GM23338 (cell line): ENCODE measurements around the gene NEO1. TPM values are rescaled to one million over a fixed set of nuclear protein-coding genes. Genes with fewer than 3 reads are reported as not detected.

Experiments used
- ATAC-seq: fragments of 200-7000 bp; cut with Tn5 transposase; 3 replicates; pipeline ENCODE4 v1.9.1; 2020
- DNase-seq: peaks from one replicate; pipeline ENCODE4 v3.0.0-alpha.2; 2015; ENCODE audit warnings: low spot score
- H2AFZ ChIP-seq: fragments of 200-600 bp; sonication (generic); 2 replicates; pipeline ENCODE4 v1.8.0; 2016; ENCODE audit warnings: antibody characterized with exemption, mild to moderate bottlenecking, moderate library complexity
- H3F3A ChIP-seq: fragments of 200-600 bp; sonication (generic); replicated peaks from 2 replicates; pipeline ENCODE4 v1.8.0; 2017; ENCODE audit warnings: antibody characterized with exemption, mixed run types, low read depth
- H3K27ac ChIP-seq: fragments of 200-600 bp; sonication (generic); 2 replicates; pipeline ENCODE4 v1.6.1; 2016; ENCODE audit warnings: low read depth
- H3K27me3 ChIP-seq: fragments of 200-600 bp; sonication (generic); 2 replicates; pipeline ENCODE4 v1.8.0; 2016; ENCODE audit warnings: mild to moderate bottlenecking, mixed run types, moderate library complexity; ENCODE audit not compliant: insufficient read depth
- H3K36me3 ChIP-seq: fragments of 200-600 bp; sonication (generic); 2 replicates; pipeline ENCODE4 v1.8.0; 2016; ENCODE audit warnings: mild to moderate bottlenecking; ENCODE audit not compliant: insufficient read depth
- H3K4me1 ChIP-seq: fragments of 200-600 bp; sonication (generic); 2 replicates; pipeline ENCODE4 v1.8.0; 2016; ENCODE audit warnings: mild to moderate bottlenecking, moderate library complexity; ENCODE audit not compliant: insufficient read depth
- H3K4me2 ChIP-seq: fragments of 200-600 bp; sonication (generic); 2 replicates; pipeline ENCODE4 v1.7.1; 2017; ENCODE audit warnings: mixed run types
- H3K4me3 ChIP-seq: fragments of 200-600 bp; sonication (generic); 2 replicates; pipeline ENCODE4 v1.6.1; 2016; ENCODE audit warnings: mixed run types
- H3K79me2 ChIP-seq: fragments of 200-600 bp; sonication (generic); replicated peaks from 2 replicates; pipeline ENCODE4 v1.8.0; 2017; ENCODE audit warnings: mild to moderate bottlenecking; ENCODE audit not compliant: insufficient read depth
- H3K9me2 ChIP-seq: fragments of 200-600 bp; sonication (generic); 2 replicates; pipeline ENCODE4 v1.8.0; 2017; ENCODE audit not compliant: insufficient read depth
- H4K20me1 ChIP-seq: fragments of 200-600 bp; sonication (generic); replicated peaks from 2 replicates; pipeline ENCODE4 v1.8.0; 2017; ENCODE audit warnings: mild to moderate bottlenecking; ENCODE audit not compliant: insufficient read depth
- H3K27ac Mint-ChIP-seq: 2 replicates; pipeline ENCODE4 v1.8.0; 2020; ENCODE audit warnings: inconsistent platforms, mild to moderate bottlenecking, moderate library complexity, mixed read lengths
- H3K27me3 Mint-ChIP-seq: 3 replicates; pipeline ENCODE4 v1.8.0; 2022; ENCODE audit warnings: low read depth, mild to moderate bottlenecking, moderate library complexity, mixed read lengths, inconsistent platforms; ENCODE audit not compliant: insufficient read depth, poor library complexity
- H3K36me3 Mint-ChIP-seq: 3 replicates; pipeline ENCODE4 v1.8.0; 2021; ENCODE audit warnings: low read depth, mild to moderate bottlenecking, inconsistent platforms, moderate library complexity, mixed read lengths
- H3K4me1 Mint-ChIP-seq: 3 replicates; pipeline ENCODE4 v1.8.0; 2020; ENCODE audit warnings: mild to moderate bottlenecking, inconsistent platforms, mixed read lengths
- H3K4me3 Mint-ChIP-seq: 3 replicates; pipeline ENCODE4 v1.8.0; 2021; ENCODE audit warnings: moderate library complexity, mild to moderate bottlenecking, inconsistent platforms, mixed read lengths
- H3K9me3 Mint-ChIP-seq: 3 replicates; pipeline ENCODE4 v1.8.0; 2020; ENCODE audit warnings: moderate library complexity, mild to moderate bottlenecking, inconsistent platforms, mixed read lengths
- CREB1 ChIP-seq: fragments of 250-450 bp; sonication (Bioruptor Pico); IDR thresholded peaks from 2 replicates; pipeline ENCODE4 v1.5.0; 2020; ENCODE audit warnings: low read depth, mild to moderate bottlenecking, moderate library complexity
- JUNB ChIP-seq: IDR thresholded peaks from one replicate; pipeline ENCODE4 v1.6.1; 2016; ENCODE audit warnings: antibody characterized with exemption; ENCODE audit not compliant: unreplicated experiment
- NANOG ChIP-seq: IDR thresholded peaks from 2 replicates; pipeline ENCODE4 v1.6.1; 2016; ENCODE audit warnings: antibody characterized with exemption, borderline replicate concordance
- POLR2AphosphoS5 ChIP-seq: IDR thresholded peaks from 2 replicates; pipeline ENCODE4 v1.6.1; 2016; ENCODE audit warnings: antibody characterized with exemption, low read depth
- STAT1 ChIP-seq: IDR thresholded peaks from one replicate; pipeline ENCODE4 v1.6.1; 2016; ENCODE audit warnings: antibody characterized with exemption; ENCODE audit not compliant: unreplicated experiment
- ZNF114 ChIP-seq: fragments of 250-450 bp; sonication (Bioruptor Pico); IDR thresholded peaks from 2 replicates; pipeline ENCODE4 v1.5.0; 2020; ENCODE audit warnings: mild to moderate bottlenecking, moderate library complexity
- ZNF331 ChIP-seq: fragments of 250-450 bp; sonication (Bioruptor Pico); IDR thresholded peaks from 2 replicates; pipeline ENCODE4 v1.5.0; 2020; ENCODE audit warnings: low read depth, mild to moderate bottlenecking, moderate library complexity
- polyA plus RNA-seq: library from polyadenylated mRNA; unstranded; fragments of >200 nt; fragmentation: Nextera tagmentation; extraction: Ambion mirVana; gene quantifications from 2 replicates; pipeline ENCODE4 v1.2.1, GENCODE V29; 2016
- total RNA-seq: library from RNA; depleted of rRNA; stranded (reverse); fragments of >200 nt; shearing (Covaris generic); gene quantifications from 2 replicates; pipeline ENCODE4 v1.2.3, GENCODE V29; 2014
- TF ChIP-seq, protein P1 (sequence below): fragments of 250-450 bp; sonication (Bioruptor Pico); IDR thresholded peaks from 2 replicates; pipeline ENCODE4 v1.5.0; 2020; ENCODE audit warnings: mild to moderate bottlenecking, moderate library complexity
- TF ChIP-seq, protein P2 (sequence below): IDR thresholded peaks from 2 replicates; pipeline ENCODE4 v1.6.1; 2016; ENCODE audit warnings: antibody characterized with exemption

Gene NEO1
- total and polyA plus RNA-seq, 2 experiments from 2014 or later, result 8.4 to 45.8 TPM

DNA sequence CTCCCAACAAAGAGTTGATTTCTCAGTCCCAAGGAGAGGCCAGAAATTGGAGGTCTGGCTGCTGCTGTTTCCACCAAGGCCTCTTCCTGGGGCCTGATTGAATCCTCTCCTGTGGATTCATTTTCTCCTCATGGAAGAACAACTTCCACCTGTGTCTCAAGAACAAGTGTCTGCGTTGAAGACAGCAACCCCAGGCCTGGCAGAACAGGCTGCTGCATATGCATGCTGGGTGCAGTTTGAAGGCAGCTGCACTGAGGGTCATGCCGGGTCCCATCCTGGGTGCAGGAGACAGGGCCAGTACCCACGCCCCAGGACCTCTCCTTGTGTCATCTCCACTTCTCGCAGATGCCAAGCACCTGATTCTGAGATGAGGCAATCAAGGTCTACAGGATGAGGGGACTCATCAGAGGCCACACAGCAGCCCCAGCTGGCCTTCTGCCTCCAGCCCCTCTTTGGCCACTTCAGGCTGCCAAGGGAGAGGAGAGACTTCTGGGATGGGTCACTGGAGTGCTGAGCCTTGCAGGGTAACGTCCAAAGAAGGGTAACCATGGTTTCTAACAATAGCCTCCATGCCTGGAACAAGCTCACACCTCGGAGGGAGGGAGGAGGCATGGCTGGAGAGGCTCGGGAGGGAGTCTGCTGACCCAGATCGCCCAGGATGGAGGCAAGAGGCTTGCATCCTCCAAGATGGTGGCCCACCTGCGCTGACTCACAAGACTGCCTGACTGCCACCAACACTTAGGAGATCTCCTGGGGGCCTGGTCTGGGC is 286.5 kb downstream of the NEO1 start:
- H3K27ac Mint-ChIP-seq, result no peak overlapping the region
- no peaks in the 10 kb centered on the region for H3K9me3 Mint-ChIP-seq
- DNase-seq (no peak), ATAC-seq (no peak)
- Histone ChIP-seq H3K4me2 (no peak overlapping the region), H3K4me3 (no peak overlapping the region), H3K27ac (no peak overlapping the region), H3K79me2 (no peaks in the 10 kb centered on the region), H3K36me3 (0 out of 2 replicates have a peak, but pooled peaks cover 9% of the 10 kb centered on the region), H3K9me2 (no peaks in the 10 kb centered on the region), H2AFZ (no peak overlapping the region), H4K20me1 (peaks cover 7% of the 10 kb centered on the region), H3F3A (no peaks in the 10 kb centered on the region), H3K27me3 (no peaks in the 10 kb centered on the region), H3K4me1 (no peaks in the 10 kb centered on the region)
- H3K4me1 Mint-ChIP-seq, result peaks cover 3% of the 10 kb centered on the region; the same call in 1 of the 3 replicates
- TF ChIP-seq, protein P1, sequence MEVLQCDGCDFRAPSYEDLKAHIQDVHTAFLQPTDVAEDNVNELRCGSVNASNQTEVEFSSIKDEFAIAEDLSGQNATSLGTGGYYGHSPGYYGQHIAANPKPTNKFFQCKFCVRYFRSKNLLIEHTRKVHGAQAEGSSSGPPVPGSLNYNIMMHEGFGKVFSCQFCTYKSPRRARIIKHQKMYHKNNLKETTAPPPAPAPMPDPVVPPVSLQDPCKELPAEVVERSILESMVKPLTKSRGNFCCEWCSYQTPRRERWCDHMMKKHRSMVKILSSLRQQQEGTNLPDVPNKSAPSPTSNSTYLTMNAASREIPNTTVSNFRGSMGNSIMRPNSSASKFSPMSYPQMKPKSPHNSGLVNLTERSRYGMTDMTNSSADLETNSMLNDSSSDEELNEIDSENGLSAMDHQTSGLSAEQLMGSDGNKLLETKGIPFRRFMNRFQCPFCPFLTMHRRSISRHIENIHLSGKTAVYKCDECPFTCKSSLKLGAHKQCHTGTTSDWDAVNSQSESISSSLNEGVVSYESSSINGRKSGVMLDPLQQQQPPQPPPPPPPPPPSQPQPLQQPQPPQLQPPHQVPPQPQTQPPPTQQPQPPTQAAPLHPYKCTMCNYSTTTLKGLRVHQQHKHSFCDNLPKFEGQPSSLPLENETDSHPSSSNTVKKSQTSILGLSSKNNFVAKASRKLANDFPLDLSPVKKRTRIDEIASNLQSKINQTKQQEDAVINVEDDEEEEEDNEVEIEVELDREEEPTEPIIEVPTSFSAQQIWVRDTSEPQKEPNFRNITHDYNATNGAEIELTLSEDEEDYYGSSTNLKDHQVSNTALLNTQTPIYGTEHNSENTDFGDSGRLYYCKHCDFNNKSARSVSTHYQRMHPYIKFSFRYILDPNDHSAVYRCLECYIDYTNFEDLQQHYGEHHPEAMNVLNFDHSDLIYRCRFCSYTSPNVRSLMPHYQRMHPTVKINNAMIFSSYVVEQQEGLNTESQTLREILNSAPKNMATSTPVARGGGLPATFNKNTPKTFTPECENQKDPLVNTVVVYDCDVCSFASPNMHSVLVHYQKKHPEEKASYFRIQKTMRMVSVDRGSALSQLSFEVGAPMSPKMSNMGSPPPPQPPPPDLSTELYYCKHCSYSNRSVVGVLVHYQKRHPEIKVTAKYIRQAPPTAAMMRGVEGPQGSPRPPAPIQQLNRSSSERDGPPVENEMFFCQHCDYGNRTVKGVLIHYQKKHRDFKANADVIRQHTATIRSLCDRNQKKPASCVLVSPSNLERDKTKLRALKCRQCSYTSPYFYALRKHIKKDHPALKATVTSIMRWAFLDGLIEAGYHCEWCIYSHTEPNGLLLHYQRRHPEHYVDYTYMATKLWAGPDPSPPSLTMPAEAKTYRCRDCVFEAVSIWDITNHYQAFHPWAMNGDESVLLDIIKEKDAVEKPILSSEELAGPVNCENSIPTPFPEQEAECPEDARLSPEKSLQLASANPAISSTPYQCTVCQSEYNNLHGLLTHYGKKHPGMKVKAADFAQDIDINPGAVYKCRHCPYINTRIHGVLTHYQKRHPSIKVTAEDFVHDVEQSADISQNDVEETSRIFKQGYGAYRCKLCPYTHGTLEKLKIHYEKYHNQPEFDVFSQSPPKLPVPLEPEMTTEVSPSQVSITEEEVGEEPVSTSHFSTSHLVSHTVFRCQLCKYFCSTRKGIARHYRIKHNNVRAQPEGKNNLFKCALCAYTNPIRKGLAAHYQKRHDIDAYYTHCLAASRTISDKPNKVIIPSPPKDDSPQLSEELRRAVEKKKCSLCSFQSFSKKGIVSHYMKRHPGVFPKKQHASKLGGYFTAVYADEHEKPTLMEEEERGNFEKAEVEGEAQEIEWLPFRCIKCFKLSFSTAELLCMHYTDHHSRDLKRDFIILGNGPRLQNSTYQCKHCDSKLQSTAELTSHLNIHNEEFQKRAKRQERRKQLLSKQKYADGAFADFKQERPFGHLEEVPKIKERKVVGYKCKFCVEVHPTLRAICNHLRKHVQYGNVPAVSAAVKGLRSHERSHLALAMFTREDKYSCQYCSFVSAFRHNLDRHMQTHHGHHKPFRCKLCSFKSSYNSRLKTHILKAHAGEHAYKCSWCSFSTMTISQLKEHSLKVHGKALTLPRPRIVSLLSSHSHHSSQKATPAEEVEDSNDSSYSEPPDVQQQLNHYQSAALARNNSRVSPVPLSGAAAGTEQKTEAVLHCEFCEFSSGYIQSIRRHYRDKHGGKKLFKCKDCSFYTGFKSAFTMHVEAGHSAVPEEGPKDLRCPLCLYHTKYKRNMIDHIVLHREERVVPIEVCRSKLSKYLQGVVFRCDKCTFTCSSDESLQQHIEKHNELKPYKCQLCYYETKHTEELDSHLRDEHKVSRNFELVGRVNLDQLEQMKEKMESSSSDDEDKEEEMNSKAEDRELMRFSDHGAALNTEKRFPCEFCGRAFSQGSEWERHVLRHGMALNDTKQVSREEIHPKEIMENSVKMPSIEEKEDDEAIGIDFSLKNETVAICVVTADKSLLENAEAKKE, result no peak
- TF ChIP-seq, protein P2, sequence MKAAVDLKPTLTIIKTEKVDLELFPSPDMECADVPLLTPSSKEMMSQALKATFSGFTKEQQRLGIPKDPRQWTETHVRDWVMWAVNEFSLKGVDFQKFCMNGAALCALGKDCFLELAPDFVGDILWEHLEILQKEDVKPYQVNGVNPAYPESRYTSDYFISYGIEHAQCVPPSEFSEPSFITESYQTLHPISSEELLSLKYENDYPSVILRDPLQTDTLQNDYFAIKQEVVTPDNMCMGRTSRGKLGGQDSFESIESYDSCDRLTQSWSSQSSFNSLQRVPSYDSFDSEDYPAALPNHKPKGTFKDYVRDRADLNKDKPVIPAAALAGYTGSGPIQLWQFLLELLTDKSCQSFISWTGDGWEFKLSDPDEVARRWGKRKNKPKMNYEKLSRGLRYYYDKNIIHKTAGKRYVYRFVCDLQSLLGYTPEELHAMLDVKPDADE, result no peak
- TF ChIP-seq NANOG, result no peak
- no peak for TF ChIP-seq JUNB
- no peak for TF ChIP-seq STAT1
- TF ChIP-seq ZNF331 (CRISPR knock-in tag), result no peak
- TF ChIP-seq ZNF114 (CRISPR knock-in tag), result no peak
- no peak for TF ChIP-seq POLR2AphosphoS5
- no peak for TF ChIP-seq CREB1 (CRISPR knock-in tag)
- H3K27me3 Mint-ChIP-seq, result peaks cover under 1% of the 10 kb centered on the region
- no peak overlapping the region for H3K4me3 Mint-ChIP-seq
- H3K36me3 Mint-ChIP-seq, result peaks cover 15% of the 10 kb centered on the region
